Measurements from ENCODE around the gene CCDC167.

Gene CCDC167

GRCh38 chr6:37514321-37514771 is 14.7 kb upstream of the CCDC167 start:
- Histone ChIP-seq H3K4me1 (ENCODE audit: low read depth, poor library complexity, severe bottlenecking) (peaks cover 28% of the 10 kb centered on the region), H3K79me2 (ENCODE audit: insufficient read depth, low read depth) (no peaks in the 10 kb centered on the region), H4K20me1 (ENCODE audit: insufficient read depth) (no peaks in the 10 kb centered on the region), H3K9ac (no peak overlapping the region), H3K36me3 (ENCODE audit: insufficient read depth) (no peaks in the 10 kb centered on the region), H2AFZ (ENCODE audit: low read depth) (no peak overlapping the region), H3K27ac (no peak overlapping the region), H3K4me3 (IDR thresholded peaks at IDR 0.05; ENCODE audit: insufficient read depth, low read depth, low read length) (no peak overlapping the region), H3K27me3 (ENCODE audit: insufficient read depth, low read depth) (no peaks in the 10 kb centered on the region), H3K4me2 (no peak overlapping the region)
- TF ChIP-seq CTCF (conservative IDR thresholded peaks at IDR 0.05; ENCODE audit: low read depth, low read length) = no peak

- Histone ChIP-seq H3K79me2 (ENCODE audit: insufficient read depth, low read depth) (no peaks in the 10 kb centered on the region), H3K4me1 (ENCODE audit: low read depth, poor library complexity, severe bottlenecking) (peaks cover 33% of the 10 kb centered on the region), H2AFZ (ENCODE audit: low read depth) (no peak overlapping the region), H3K27me3 (ENCODE audit: insufficient read depth, low read depth) (no peaks in the 10 kb centered on the region), H3K36me3 (ENCODE audit: insufficient read depth) (no peaks in the 10 kb centered on the region), H3K4me3 (IDR thresholded peaks at IDR 0.05; ENCODE audit: insufficient read depth, low read depth, low read length) (no peak overlapping the region), H4K20me1 (ENCODE audit: insufficient read depth) (no peaks in the 10 kb centered on the region), H3K9ac (no peak overlapping the region), H3K27ac (no peak overlapping the region), H3K4me2 (no peak overlapping the region)
- no peak for TF ChIP-seq CTCF (conservative IDR thresholded peaks at IDR 0.05; ENCODE audit: low read depth, low read length)
These were observed 13.9 kb upstream of the CCDC167 start for GRCh38 chr6:37513576-37513975.

GRCh38 chr6:37513155-37513554 is 13.5 kb upstream of the CCDC167 start:
- Histone ChIP-seq H3K9ac (no peak overlapping the region), H3K79me2 (ENCODE audit: insufficient read depth, low read depth) (no peaks in the 10 kb centered on the region), H4K20me1 (ENCODE audit: insufficient read depth) (no peaks in the 10 kb centered on the region), H2AFZ (ENCODE audit: low read depth) (no peak overlapping the region), H3K36me3 (ENCODE audit: insufficient read depth) (no peaks in the 10 kb centered on the region), H3K4me2 (no peak overlapping the region), H3K27ac (no peak overlapping the region), H3K4me1 (ENCODE audit: low read depth, poor library complexity, severe bottlenecking) (peaks cover 37% of the 10 kb centered on the region), H3K4me3 (IDR thresholded peaks at IDR 0.05; ENCODE audit: insufficient read depth, low read depth, low read length) (no peak overlapping the region), H3K27me3 (ENCODE audit: insufficient read depth, low read depth) (no peaks in the 10 kb centered on the region)
- no peak for TF ChIP-seq CTCF (conservative IDR thresholded peaks at IDR 0.05; ENCODE audit: low read depth, low read length)

- no peak overlapping the region for H2AFZ ChIP-seq (ENCODE audit: low read depth)
- no peak for TF ChIP-seq CTCF (conservative IDR thresholded peaks at IDR 0.05; ENCODE audit: low read depth, low read length)
- no peaks in the 10 kb centered on the region for H3K27me3 ChIP-seq (ENCODE audit: insufficient read depth, low read depth)
- no peaks in the 10 kb centered on the region for H4K20me1 ChIP-seq (ENCODE audit: insufficient read depth)
- H3K4me1 ChIP-seq (ENCODE audit: low read depth, poor library complexity, severe bottlenecking) = peaks cover 37% of the 10 kb centered on the region
- H3K4me2 ChIP-seq = no peak overlapping the region
- no peak overlapping the region for H3K4me3 ChIP-seq (IDR thresholded peaks at IDR 0.05; ENCODE audit: insufficient read depth, low read depth, low read length)
- H3K27ac ChIP-seq = no peak overlapping the region
- H3K79me2 ChIP-seq (ENCODE audit: insufficient read depth, low read depth) = no peaks in the 10 kb centered on the region
- H3K36me3 ChIP-seq (ENCODE audit: insufficient read depth) = no peaks in the 10 kb centered on the region
- no peak overlapping the region for H3K9ac ChIP-seq
These were observed 12.8 kb upstream of the CCDC167 start for GRCh38 chr6:37512400-37513011.

Measured in KMS-11 (cell line).